Mucosa of stomach (tissue), 1 donor: ENCODE results near the gene PPP2R5D.
A peak's percentile ranks its signal among the peaks of the same experiment; 100 is the strongest.
"Not testable (repeated sequence)": the region's sequence is repeated elsewhere in the genome, so short reads cannot be mapped to it uniquely, and the experiment has no call there.

Experiments
- H3K27me3 ChIP-seq: one replicate; pipeline ENCODE4 v1.7.0; 2013; ENCODE audit warnings: mild to moderate bottlenecking, low read length; ENCODE audit not compliant: control insufficient read depth, insufficient read depth
- H3K36me3 ChIP-seq: one replicate; pipeline ENCODE4 v1.7.0; 2013; ENCODE audit warnings: low read length; ENCODE audit not compliant: control insufficient read depth, insufficient read depth
- H3K4me1 ChIP-seq: one replicate; pipeline ENCODE4 v1.7.0; 2013; ENCODE audit warnings: mild to moderate bottlenecking, low read length; ENCODE audit not compliant: control insufficient read depth, insufficient read depth
- H3K4me3 ChIP-seq: one replicate; pipeline ENCODE4 v1.7.0; 2013; ENCODE audit warnings: low read length
- H3K9ac ChIP-seq: one replicate; pipeline ENCODE4 v1.7.0; 2013; ENCODE audit warnings: mild to moderate bottlenecking, low read length, moderate library complexity
- H3K9me3 ChIP-seq: one replicate; pipeline ENCODE4 v1.7.0; 2013; ENCODE audit warnings: mild to moderate bottlenecking, low read length, moderate library complexity; ENCODE audit not compliant: control insufficient read depth
- donor health status: Pancreatic carcinoma.

Gene PPP2R5D

DNA sequence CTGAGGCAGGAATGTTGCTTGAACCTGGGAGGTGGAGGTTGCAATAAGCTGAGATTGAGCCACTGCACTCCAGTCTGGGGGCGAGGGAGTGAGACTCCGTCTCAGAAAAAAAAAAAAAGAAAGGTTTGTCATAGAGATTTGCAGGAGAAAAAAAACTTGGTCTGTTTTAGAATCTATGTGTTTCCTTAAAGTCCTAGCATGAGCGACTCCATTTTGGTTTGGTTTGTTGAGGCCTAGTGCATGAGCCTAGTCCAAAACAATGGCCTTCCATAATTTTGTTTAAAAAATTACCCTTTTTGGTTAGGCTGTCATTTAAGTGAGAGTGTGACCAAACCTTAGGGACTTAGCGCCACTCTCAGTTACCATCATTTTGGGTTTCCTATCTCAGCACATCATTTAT lies 32.0 kb upstream of the PPP2R5D start:
- Histone ChIP-seq H3K27me3 (no peaks in the 10 kb centered on the region), H3K4me3 (no peak overlapping the region), H3K9me3 (no peaks in the 10 kb centered on the region), H3K36me3 (no peaks in the 10 kb centered on the region), H3K4me1 (no peaks in the 10 kb centered on the region), H3K9ac (no peak overlapping the region)

- not testable (repeated sequence) for H3K4me1 ChIP-seq, H3K27me3 ChIP-seq, H3K4me3 ChIP-seq, H3K9ac ChIP-seq, H3K36me3 ChIP-seq, H3K9me3 ChIP-seq
Observed at GRCh38 chr6:42954405-42954804, 30.0 kb upstream of the PPP2R5D start.

DNA sequence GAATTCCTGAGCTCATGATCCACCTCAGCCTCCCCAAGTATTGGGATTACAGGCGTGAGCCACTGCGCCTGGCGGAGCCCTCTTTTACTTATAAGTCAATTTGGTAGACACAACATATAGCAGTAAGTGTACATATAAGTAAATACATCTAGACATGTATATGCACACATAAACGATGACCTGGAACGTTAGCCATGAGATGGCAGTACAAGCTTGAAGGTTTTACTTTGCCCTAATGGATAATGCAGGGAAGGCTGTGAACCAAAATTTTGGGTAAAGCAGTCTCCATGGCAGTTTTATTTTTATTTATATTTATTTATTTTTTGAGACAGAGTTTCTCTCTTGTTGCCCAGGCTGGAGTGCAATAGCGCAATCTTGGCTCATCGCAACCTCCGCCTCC lies 26.2 kb upstream of the PPP2R5D start:
- Histone ChIP-seq H3K4me3 (no peak overlapping the region), H3K4me1 (peaks cover 10% of the 10 kb centered on the region), H3K27me3 (no peaks in the 10 kb centered on the region), H3K9me3 (no peaks in the 10 kb centered on the region), H3K9ac (no peak overlapping the region), H3K36me3 (no peaks in the 10 kb centered on the region)

DNA sequence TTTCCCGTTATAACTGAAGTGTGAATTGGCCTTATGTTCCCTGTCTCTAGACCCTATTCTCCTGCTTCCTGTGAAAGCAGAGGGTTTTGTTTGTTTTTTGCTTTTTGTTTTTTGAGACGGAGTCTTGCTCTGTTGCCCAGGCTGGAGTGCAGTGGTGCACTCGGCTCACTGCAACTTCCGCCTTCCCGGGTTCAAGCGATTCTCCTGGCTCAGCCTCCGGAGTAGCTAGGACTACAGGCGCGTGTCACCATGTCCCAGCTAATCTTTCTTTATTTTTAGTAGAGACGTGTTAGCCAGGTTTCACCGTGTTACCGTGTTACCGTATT lies 24.5 kb upstream of the PPP2R5D start:
- Histone ChIP-seq H3K4me1 (peaks cover 10% of the 10 kb centered on the region), H3K9ac (peak overlapping the region; percentile 41), H3K4me3 (peak overlapping the region; percentile 62), H3K9me3 (no peaks in the 10 kb centered on the region), H3K27me3 (no peaks in the 10 kb centered on the region), H3K36me3 (peaks cover 4% of the 10 kb centered on the region)

GRCh38 chr6:42960243-42961019 lies 23.9 kb upstream of the PPP2R5D start, which contains the start of gene GNMT:
Gene GNMT (plus strand): TSS chr6:42960754. CDS start chr6:42960768, 14 bp downstream.
- H3K9me3 ChIP-seq = no peaks in the 10 kb centered on the region
- H3K9ac ChIP-seq = peak within 1 kb of the TSS; percentile 41
- H3K36me3 ChIP-seq = peaks cover 8% of the 10 kb centered on the region
- peak within 1 kb of the TSS; percentile 62 for H3K4me3 ChIP-seq
- peaks cover 10% of the 10 kb centered on the region for H3K4me1 ChIP-seq
- H3K27me3 ChIP-seq = no peaks in the 10 kb centered on the region

DNA sequence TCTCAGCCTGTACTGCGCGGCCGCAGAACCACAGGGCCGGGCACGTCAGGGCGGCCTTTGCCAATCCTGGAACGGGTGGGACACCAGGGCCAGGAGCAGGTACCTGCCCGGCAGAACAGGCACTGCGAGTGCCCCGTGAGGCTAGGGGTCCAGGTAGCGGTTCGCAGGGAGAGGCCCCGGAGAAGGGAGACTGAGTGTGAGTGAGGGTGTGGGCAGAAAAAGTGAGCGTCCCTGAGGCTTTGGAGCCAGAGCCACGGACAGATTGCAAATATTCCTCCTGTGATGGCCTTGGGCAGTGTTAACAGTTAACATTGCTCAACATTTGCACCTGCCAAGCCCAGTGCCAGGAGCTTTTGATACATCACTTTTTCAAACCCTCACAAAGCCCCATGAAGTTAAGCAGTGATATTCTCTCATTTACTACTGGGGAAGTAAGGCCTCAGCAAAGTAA lies 23.3 kb upstream of the PPP2R5D start:
- Histone ChIP-seq H3K36me3 (peaks cover 14% of the 10 kb centered on the region), H3K4me1 (peaks cover 10% of the 10 kb centered on the region), H3K9ac (no peak overlapping the region), H3K27me3 (no peaks in the 10 kb centered on the region), H3K9me3 (no peaks in the 10 kb centered on the region), H3K4me3 (no peak overlapping the region)

DNA sequence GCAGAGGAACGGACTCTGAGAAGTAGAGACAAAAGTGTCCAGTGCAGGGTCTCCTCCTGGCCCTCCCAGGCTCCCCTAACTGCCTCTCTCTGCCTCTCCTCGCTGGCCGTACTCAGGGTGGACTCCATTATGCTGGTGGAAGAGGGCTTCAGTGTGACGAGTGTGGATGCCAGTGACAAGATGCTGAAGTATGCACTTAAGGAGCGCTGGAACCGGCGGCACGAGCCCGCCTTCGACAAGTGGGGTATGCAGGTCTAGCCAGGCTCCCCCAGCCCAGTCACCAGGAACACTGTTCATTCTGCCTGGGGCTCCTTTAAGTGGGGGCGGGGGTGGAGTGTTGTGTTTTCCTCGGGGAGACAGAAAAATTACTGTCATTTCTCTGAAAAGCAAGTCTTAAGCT lies 22.3 kb upstream of the PPP2R5D start:
- Histone ChIP-seq H3K4me1 (peaks cover 10% of the 10 kb centered on the region), H3K9me3 (no peaks in the 10 kb centered on the region), H3K27me3 (no peaks in the 10 kb centered on the region), H3K36me3 (peaks cover 18% of the 10 kb centered on the region), H3K4me3 (no peak overlapping the region), H3K9ac (no peak overlapping the region)

GRCh38 chr6:42962502-42963178 lies 21.7 kb upstream of the PPP2R5D start:
- H3K36me3 ChIP-seq = peaks cover 18% of the 10 kb centered on the region
- no peaks in the 10 kb centered on the region for H3K27me3 ChIP-seq
- H3K4me3 ChIP-seq = no peak overlapping the region
- peaks cover 10% of the 10 kb centered on the region for H3K4me1 ChIP-seq
- no peak overlapping the region for H3K9ac ChIP-seq
- no peaks in the 10 kb centered on the region for H3K9me3 ChIP-seq

DNA sequence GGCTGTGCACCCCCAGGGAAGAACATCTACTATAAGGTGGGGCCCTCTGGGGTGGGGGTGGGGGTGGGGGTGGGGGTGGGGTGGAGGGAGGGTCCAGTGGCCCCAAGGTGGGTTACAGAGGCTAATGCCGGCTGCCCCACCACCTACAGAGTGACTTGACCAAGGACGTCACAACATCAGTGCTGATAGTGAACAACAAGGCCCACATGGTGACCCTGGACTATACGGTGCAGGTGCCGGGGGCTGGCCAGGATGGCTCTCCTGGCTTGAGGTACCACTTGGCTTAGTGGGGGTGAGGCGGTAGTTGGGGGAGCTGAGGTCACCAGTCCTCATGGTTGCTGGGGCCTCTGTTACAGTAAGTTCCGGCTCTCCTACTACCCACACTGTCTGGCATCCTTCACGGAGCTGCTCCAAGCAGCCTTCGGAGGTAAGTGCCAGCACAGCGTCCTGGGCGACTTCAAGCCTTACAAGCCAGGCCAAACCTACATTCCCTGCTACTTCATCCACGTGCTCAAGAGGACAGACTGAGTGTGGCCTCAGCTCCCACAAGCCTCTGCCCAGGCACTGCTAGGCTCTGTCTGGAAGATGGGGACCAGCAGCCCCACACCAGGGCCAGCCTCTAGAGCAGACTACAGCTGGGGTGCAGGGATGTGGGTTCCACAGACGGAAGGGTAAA lies 21.1 kb upstream of the PPP2R5D start:
- no peak overlapping the region for H3K9ac ChIP-seq
- H3K9me3 ChIP-seq = no peaks in the 10 kb centered on the region
- no peak overlapping the region for H3K4me3 ChIP-seq
- H3K4me1 ChIP-seq = peaks cover 10% of the 10 kb centered on the region
- H3K27me3 ChIP-seq = no peaks in the 10 kb centered on the region
- H3K36me3 ChIP-seq = peaks cover 18% of the 10 kb centered on the region

GRCh38 chr6:42963855-42964605 lies 20.3 kb upstream of the PPP2R5D start:
- H3K9ac ChIP-seq = no peak overlapping the region
- H3K4me3 ChIP-seq = no peak overlapping the region
- H3K27me3 ChIP-seq = no peaks in the 10 kb centered on the region
- H3K4me1 ChIP-seq = peaks cover 10% of the 10 kb centered on the region
- no peaks in the 10 kb centered on the region for H3K9me3 ChIP-seq
- H3K36me3 ChIP-seq = peaks cover 18% of the 10 kb centered on the region

GRCh38 chr6:42966571-42966970 lies 17.8 kb upstream of the PPP2R5D start:
- Histone ChIP-seq H3K4me3 (no peak overlapping the region), H3K27me3 (no peaks in the 10 kb centered on the region), H3K9me3 (no peaks in the 10 kb centered on the region), H3K36me3 (peaks cover 18% of the 10 kb centered on the region), H3K4me1 (peaks cover 5% of the 10 kb centered on the region), H3K9ac (no peak overlapping the region)
